OCI-LY1 (cell line): ENCODE data around the gene CDH23.

Experiments
- H2AFZ ChIP-seq: fragments of 200-600 bp; sonication (generic), shearing (Covaris generic); 2 replicates; pipeline ENCODE4 v1.6.0; 2014; ENCODE audit warnings: antibody characterized with exemption, mild to moderate bottlenecking, low read length
- H3F3A ChIP-seq: fragments of 200-600 bp; sonication (generic), shearing (Covaris generic); 2 replicates; pipeline ENCODE4 v1.6.0; 2014; ENCODE audit warnings: mild to moderate bottlenecking, antibody characterized with exemption, low read length, moderate library complexity; ENCODE audit not compliant: insufficient read depth
- H3K27ac ChIP-seq: fragments of 200-600 bp; sonication (generic); 2 replicates; pipeline ENCODE4 v1.5.1; 2014; ENCODE audit warnings: low read length, mixed run types, mild to moderate bottlenecking, low read depth; ENCODE audit not compliant: poor library complexity, severe bottlenecking
- H3K27me3 ChIP-seq: fragments of 200-600 bp; sonication (generic); 2 replicates; pipeline ENCODE4 v1.6.0; 2014; ENCODE audit warnings: antibody characterized with exemption, mild to moderate bottlenecking, low read length, moderate library complexity; ENCODE audit not compliant: insufficient read depth
- H3K36me3 ChIP-seq: fragments of 200-600 bp; sonication (generic); 2 replicates; pipeline ENCODE4 v1.6.1; 2014; ENCODE audit warnings: mild to moderate bottlenecking, antibody characterized with exemption, low read length, moderate library complexity, mixed read lengths; ENCODE audit not compliant: insufficient read depth
- H3K4me1 ChIP-seq: fragments of 200-600 bp; sonication (generic); 2 replicates; pipeline ENCODE4 v1.5.1; 2014; ENCODE audit warnings: mild to moderate bottlenecking, low read length, moderate library complexity; ENCODE audit not compliant: insufficient read depth, severe bottlenecking
- H3K4me2 ChIP-seq: fragments of 200-600 bp; sonication (generic), shearing (Covaris generic); 2 replicates; pipeline ENCODE4 v1.6.1; 2014; ENCODE audit warnings: low read length
- H3K4me3 ChIP-seq: fragments of 200-600 bp; sonication (generic); 2 replicates; pipeline ENCODE4 v1.5.1; 2014; ENCODE audit warnings: low read length, low read depth, mild to moderate bottlenecking, mixed read lengths; ENCODE audit not compliant: poor library complexity, severe bottlenecking
- H3K79me2 ChIP-seq: fragments of 200-600 bp; shearing (Covaris generic); 2 replicates; pipeline ENCODE4 v1.6.1; 2016; ENCODE audit warnings: mixed run types, low read length, mixed read lengths; ENCODE audit not compliant: insufficient read depth
- H3K9ac ChIP-seq: fragments of 200-600 bp; sonication (generic), shearing (Covaris generic); 2 replicates; pipeline ENCODE4 v1.6.1; 2014; ENCODE audit warnings: mild to moderate bottlenecking, low read length, mixed read lengths
- H3K9me2 ChIP-seq: fragments of 200-600 bp; sonication (generic), shearing (Covaris generic); 2 replicates; pipeline ENCODE4 v1.6.1; 2014; ENCODE audit warnings: low read depth, mild to moderate bottlenecking, low read length, mixed read lengths
- H3K9me3 ChIP-seq: fragments of 200-600 bp; shearing (Covaris generic); 2 replicates; pipeline ENCODE4 v1.6.1; 2014; ENCODE audit warnings: low read length, mixed read lengths
- H4K20me1 ChIP-seq: fragments of 200-600 bp; sonication (generic), shearing (Covaris generic); 2 replicates; pipeline ENCODE4 v1.6.0; 2016; ENCODE audit warnings: mild to moderate bottlenecking, low read length; ENCODE audit not compliant: insufficient read depth
- CTCF ChIP-seq: fragments of 200-600 bp; sonication (generic), shearing (Covaris generic); IDR thresholded peaks from 2 replicates; pipeline ENCODE4 v1.5.1; 2017; ENCODE audit warnings: mild to moderate bottlenecking, antibody characterized with exemption, low read length, moderate library complexity, mixed read lengths
- EZH2 ChIP-seq: fragments of 200-600 bp; sonication (generic), shearing (Covaris generic); IDR thresholded peaks from 2 replicates; pipeline ENCODE4 v1.8.0; 2017; ENCODE audit warnings: borderline replicate concordance, mixed run types, mild to moderate bottlenecking, antibody characterized with exemption, low read length, moderate library complexity, mixed read lengths

The CDH23 gene

DNA sequence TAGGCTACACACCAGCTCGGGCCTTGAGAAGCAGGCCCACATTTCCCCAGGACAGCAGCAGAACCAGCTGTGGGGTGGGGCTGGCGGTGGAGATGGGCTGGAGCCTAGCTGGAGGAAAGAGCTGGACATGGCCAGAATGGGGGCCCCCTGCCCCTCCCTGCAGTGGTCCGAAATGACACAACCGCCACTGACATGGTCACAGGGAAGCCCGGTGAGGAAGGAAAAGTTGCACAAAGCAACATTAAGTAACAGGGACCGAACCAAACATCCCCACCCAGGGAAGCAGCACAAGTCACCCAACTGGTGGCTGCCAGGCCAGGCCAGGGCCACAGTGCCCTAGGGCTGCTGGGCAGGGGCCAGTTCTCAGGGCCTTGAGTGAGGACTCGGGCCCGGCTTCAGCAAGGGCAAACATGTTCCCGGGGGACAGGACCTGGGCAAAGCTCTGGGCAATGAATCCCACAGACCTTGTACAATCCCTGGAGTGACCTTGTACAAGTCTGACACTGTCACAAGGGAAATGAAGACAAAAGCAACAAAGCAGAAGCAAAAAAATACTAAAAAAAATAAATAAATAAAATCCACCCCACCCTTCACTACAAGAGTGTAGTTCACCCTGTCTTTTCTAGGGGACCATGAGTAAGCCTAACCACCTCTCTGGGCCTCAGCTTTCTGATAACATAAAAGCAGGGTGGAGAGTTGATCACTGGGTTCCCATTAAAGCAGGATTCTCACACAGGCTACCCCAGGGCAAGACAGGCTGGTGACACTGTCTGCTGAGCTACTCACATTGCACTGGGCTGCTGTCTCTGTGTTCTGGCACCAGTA, 421.3 kb downstream of the CDH23 start:
- Histone ChIP-seq H4K20me1 (no peaks in the 10 kb centered on the region), H3K9me2 (no peaks in the 10 kb centered on the region), H3K4me1 (no peaks in the 10 kb centered on the region), H3F3A (no peaks in the 10 kb centered on the region), H3K4me2 (no peak overlapping the region), H3K4me3 (no peak overlapping the region), H2AFZ (no peak overlapping the region), H3K27ac (no peak overlapping the region), H3K36me3 (peaks cover 79% of the 10 kb centered on the region), H3K9me3 (no peaks in the 10 kb centered on the region), H3K27me3 (no peaks in the 10 kb centered on the region), H3K79me2 (no peaks in the 10 kb centered on the region), H3K9ac (no peak overlapping the region)
- TF ChIP-seq CTCF (no peak), EZH2 (no peak)

- Histone ChIP-seq H3K27me3 (no peaks in the 10 kb centered on the region), H3K4me3 (no peak overlapping the region), H3K9me3 (no peaks in the 10 kb centered on the region), H3K9me2 (no peaks in the 10 kb centered on the region), H3K9ac (no peak overlapping the region), H3K79me2 (no peaks in the 10 kb centered on the region), H3F3A (no peaks in the 10 kb centered on the region), H3K27ac (no peak overlapping the region), H4K20me1 (no peaks in the 10 kb centered on the region), H3K4me1 (no peaks in the 10 kb centered on the region), H2AFZ (no peak overlapping the region), H3K4me2 (no peak overlapping the region), H3K36me3 (peaks cover 87% of the 10 kb centered on the region)
- TF ChIP-seq CTCF (no peak), EZH2 (no peak)
These were observed 422.0 kb downstream of the CDH23 start for GRCh38 chr10:71818674-71819260.

DNA sequence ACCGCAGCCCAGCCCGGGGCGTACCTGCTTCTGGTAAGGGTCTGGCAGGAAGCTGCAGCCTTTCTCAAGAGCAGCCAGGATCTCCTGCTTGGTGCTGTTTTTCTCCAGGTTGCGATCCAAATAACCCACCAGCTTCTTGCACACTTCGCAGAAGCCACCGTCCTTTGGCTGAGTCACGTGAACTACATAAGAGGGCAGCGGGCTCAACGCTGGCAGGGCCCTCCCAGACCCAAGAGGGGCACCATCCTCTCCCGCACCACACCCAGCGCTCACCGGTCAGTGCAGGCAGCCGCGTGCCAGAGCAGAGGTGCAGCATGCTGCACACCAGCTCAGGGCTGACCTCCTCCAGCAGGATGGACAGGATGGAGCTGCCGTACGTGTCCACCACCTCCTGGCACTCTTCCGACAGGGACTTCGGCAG, 422.7 kb downstream of the CDH23 start:
- H3K9me3 ChIP-seq: no peaks in the 10 kb centered on the region
- H3K9me2 ChIP-seq: no peaks in the 10 kb centered on the region
- H3F3A ChIP-seq: no peaks in the 10 kb centered on the region
- H3K4me3 ChIP-seq: no peak overlapping the region
- H3K36me3 ChIP-seq: peaks cover 94% of the 10 kb centered on the region
- no peaks in the 10 kb centered on the region for H4K20me1 ChIP-seq
- H3K27me3 ChIP-seq: no peaks in the 10 kb centered on the region
- no peak overlapping the region for H3K4me2 ChIP-seq
- H2AFZ ChIP-seq: no peak overlapping the region
- TF ChIP-seq CTCF: no peak
- TF ChIP-seq EZH2: no peak
- no peaks in the 10 kb centered on the region for H3K4me1 ChIP-seq
- no peak overlapping the region for H3K9ac ChIP-seq
- H3K27ac ChIP-seq: no peak overlapping the region
- no peaks in the 10 kb centered on the region for H3K79me2 ChIP-seq
